Measurements from ENCODE around the gene COMT.

The COMT gene

GRCh38 chr22:20009582-20010306, 68.2 kb downstream of the COMT start:
- no peak for DNase-seq

- no peak for DNase-seq
Measured at GRCh38 chr22:20010307-20011122, 68.9 kb downstream of the COMT start.

- no peak for DNase-seq
Measured at GRCh38 chr22:20011123-20011992, 69.8 kb downstream of the COMT start.

GRCh38 chr22:20011993-20012740, 70.6 kb downstream of the COMT start:
- no peak for DNase-seq

GRCh38 chr22:20012741-20013331, 71.3 kb downstream of the COMT start:
- no peak for DNase-seq

GRCh38 chr22:20013382-20013871, 71.9 kb downstream of the COMT start:
- DNase-seq: peak in 44 of 56 donors; percentile 14 to 78 (median 42)

GRCh38 chr22:20014526-20015186, 73.1 kb downstream of the COMT start:
- DNase-seq: no peak

- no peak for DNase-seq
Measured at GRCh38 chr22:20015187-20015625, 73.6 kb downstream of the COMT start.

GRCh38 chr22:20015971-20016733, 74.6 kb downstream of the COMT start:
- DNase-seq: peak in 2 of 56 donors; percentile 58 to 77

GRCh38 chr22:20016734-20017621, 75.4 kb downstream of the COMT start, which contains the start of gene ARVCF:
TSS of gene ARVCF (minus strand) at chr22:20016823. CDS start at chr22:19990794, 26,029 bp downstream.
- DNase-seq: peak; percentile 37 to 95 (median 84)

GRCh38 chr22:20017622-20017958, 76.0 kb downstream of the COMT start:
- no peak for DNase-seq

- DNase-seq: no peak
Measured at GRCh38 chr22:20018001-20018400, 76.4 kb downstream of the COMT start.

All from amygdala (tissue), 56 donors.